Activated CD4-positive, CD25-positive, alpha-beta regulatory T cell treated with anti-CD3 and anti-CD28 coated beads, Interleukin-2, amount 50 U/mL, for 72 hours (primary cell): Measurements from ENCODE around the gene GRIN2A.

Experiments used
- DNase-seq: peaks from one replicate; pipeline ENCODE4 v3.0.0; 2021

GRIN2A gene

GRCh38 chr16:10181196-10182162 is 749 bp downstream of the GRIN2A start:
- peak; percentile 51 for DNase-seq

GRCh38 chr16:10180771-10181163 is 1.5 kb downstream of the GRIN2A start:
- no peak for DNase-seq

GRCh38 chr16:10180042-10180770 is 2.0 kb downstream of the GRIN2A start:
- no peak for DNase-seq

GRCh38 chr16:10178526-10178925 is 3.7 kb downstream of the GRIN2A start:
- DNase-seq, result no peak

- DNase-seq, result no peak
Observed at GRCh38 chr16:10178080-10178479, 4.1 kb downstream of the GRIN2A start.

GRCh38 chr16:10172848-10173655 is 9.2 kb downstream of the GRIN2A start:
- DNase-seq, result no peak

- no peak for DNase-seq
Observed at GRCh38 chr16:10171221-10171620, 11.0 kb downstream of the GRIN2A start.

GRCh38 chr16:10169904-10170410 is 12.3 kb downstream of the GRIN2A start:
- DNase-seq, result no peak

- no peak for DNase-seq
Observed at GRCh38 chr16:10169031-10169430, 13.2 kb downstream of the GRIN2A start.

- no peak for DNase-seq
Observed at GRCh38 chr16:10168258-10168657, 14.0 kb downstream of the GRIN2A start.

GRCh38 chr16:10165643-10166042 is 16.6 kb downstream of the GRIN2A start:
- DNase-seq, result no peak

GRCh38 chr16:10162981-10163380 is 19.2 kb downstream of the GRIN2A start:
- DNase-seq, result no peak

- no peak for DNase-seq
Observed at GRCh38 chr16:10156099-10156498, 26.1 kb downstream of the GRIN2A start.

GRCh38 chr16:10154389-10154788 is 27.8 kb downstream of the GRIN2A start:
- DNase-seq, result no peak

GRCh38 chr16:10153985-10154384 is 28.2 kb downstream of the GRIN2A start:
- no peak for DNase-seq

GRCh38 chr16:10151718-10152117 is 30.5 kb downstream of the GRIN2A start:
- DNase-seq, result no peak

- no peak for DNase-seq
Observed at GRCh38 chr16:10150906-10151305, 31.3 kb downstream of the GRIN2A start.

- no peak for DNase-seq
Observed at GRCh38 chr16:10145542-10146035, 36.6 kb downstream of the GRIN2A start.

GRCh38 chr16:10141671-10142070 is 40.6 kb downstream of the GRIN2A start:
- no peak for DNase-seq

GRCh38 chr16:10138881-10139280 is 43.3 kb downstream of the GRIN2A start:
- DNase-seq, result no peak

GRCh38 chr16:10137341-10137740 is 44.9 kb downstream of the GRIN2A start:
- no peak for DNase-seq

- DNase-seq, result no peak
Observed at GRCh38 chr16:10136916-10137315, 45.3 kb downstream of the GRIN2A start.

- no peak for DNase-seq
Observed at GRCh38 chr16:10130538-10130937, 51.7 kb downstream of the GRIN2A start.
